Measurements from ENCODE around the gene SLC35G3.
"Not testable (repeated sequence)": the region's sequence is repeated elsewhere in the genome, so short reads cannot be mapped to it uniquely, and the experiment has no call there.

Gene SLC35G3

DNA sequence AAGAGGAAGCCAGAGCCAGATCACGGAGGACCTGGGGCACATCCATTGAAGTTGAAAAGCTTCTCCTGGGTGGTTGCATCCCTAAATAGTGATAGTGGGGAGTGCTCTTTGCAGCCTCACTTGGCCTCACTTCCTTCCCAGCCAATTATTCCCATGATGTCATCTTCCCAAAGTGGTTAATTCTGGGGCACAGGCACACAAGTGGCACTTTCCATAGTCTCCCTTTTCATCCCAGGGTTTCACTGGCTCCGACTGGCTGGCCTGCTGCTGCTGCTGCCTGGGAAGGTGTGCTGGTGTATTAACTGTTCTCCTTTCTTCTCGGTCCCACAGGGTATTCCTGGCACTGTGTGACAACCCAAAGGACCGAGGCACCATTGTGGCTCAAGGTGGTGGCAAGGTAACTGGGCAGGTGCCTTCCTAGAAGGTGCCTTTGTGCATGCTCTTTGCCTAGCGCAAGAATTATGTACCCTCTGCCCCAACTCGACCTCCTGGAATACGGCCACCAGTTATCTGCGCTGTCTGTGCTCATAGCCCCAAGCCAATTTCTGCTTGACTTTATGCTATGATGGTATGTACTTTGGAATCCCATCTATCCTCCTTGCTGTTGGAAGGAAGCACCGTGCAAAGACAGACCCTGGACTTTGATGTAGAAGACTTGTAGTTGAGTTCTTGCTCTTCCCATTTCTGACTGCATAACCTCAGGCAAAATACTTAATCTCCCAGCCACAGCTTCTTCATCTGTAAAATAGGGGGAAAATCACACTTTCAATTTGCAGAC lies 18.4 kb downstream of the SLC35G3 start:
- no peak for TF ChIP-seq Cebpa-rat (IDR thresholded peaks at IDR 0.05)
- H3K36me3 ChIP-seq, result no peaks in the 10 kb centered on the region
- H3K9me3 ChIP-seq (replicated peaks in 1 of 11), result no peaks in the 10 kb centered on the region
- peaks cover 0 to 10% (median 0%) of the 10 kb centered on the region in 10 experiments; a peak in 3 of 20 replicates for H3K4me1 ChIP-seq
- no peaks in the 10 kb centered on the region for H4K20me1 ChIP-seq
- no peak overlapping the region for H3K4me2 ChIP-seq
- no peaks in the 10 kb centered on the region for H3K27me3 ChIP-seq
- no peak overlapping the region for H3K4me3 ChIP-seq
- no peak overlapping the region for H3K9ac ChIP-seq
- H3K27ac ChIP-seq, result no peak overlapping the region

DNA sequence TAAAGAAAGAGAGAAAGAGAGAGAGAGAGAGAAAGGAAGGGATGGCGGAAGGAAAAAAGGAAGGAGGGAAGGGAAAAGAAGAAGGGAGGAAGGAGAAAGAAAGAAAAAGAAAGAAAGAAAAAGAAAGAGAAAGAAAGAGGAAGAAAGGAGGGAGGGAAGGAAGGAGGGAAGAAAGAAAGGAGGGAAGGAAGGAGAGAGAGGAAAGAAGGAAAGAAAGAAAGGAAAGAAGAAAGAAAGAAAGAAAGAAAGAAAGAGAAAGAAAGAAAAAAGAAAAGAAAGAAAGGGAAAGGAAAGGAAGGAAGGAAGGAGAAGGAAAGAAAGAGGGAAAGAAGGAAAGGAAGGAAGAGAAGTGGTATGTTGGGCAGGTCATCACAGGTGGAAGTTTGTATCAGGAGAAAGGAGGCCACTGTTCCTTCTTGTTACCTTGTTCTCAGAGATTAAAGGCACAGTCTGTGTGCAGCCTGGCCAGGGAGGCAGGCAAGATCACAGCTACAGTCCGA lies 19.3 kb downstream of the SLC35G3 start:
- Histone ChIP-seq H3K27ac (no peak overlapping the region), H3K4me3 (no peak overlapping the region), H3K9me3 (replicated peaks in 1 of 11) (no peaks in the 10 kb centered on the region), H3K4me2 (no peak overlapping the region), H3K4me1 (peaks cover 0 to 10% (median 0%) of the 10 kb centered on the region in 10 experiments; a peak in 3 of 20 replicates), H3K9ac (no peak overlapping the region), H3K27me3 (no peaks in the 10 kb centered on the region), H3K36me3 (no peaks in the 10 kb centered on the region), H4K20me1 (no peaks in the 10 kb centered on the region)
- no peak for TF ChIP-seq Cebpa-rat (IDR thresholded peaks at IDR 0.05)

DNA sequence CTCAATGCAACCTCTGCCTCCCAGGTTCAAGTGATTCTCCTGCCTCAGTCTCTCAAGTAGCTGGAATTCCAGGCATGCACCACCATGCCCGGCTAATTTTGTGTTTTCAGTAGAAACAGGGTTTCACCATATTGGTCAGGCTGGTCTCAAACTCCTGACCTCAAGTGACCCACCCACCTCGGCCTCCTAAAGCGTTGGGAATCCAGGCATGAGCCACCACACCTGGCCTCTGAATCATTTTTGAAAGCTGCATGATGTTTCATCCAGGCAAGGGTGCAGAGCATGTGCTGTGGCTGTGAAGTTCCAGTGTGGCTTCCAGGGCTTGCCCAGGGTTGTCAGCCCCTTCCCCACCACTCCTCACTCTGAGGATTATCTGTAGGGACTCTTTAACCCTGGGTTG lies 21.9 kb downstream of the SLC35G3 start:
- not testable (repeated sequence) for H3K9me3 ChIP-seq (replicated peaks in 1 of 11); H3K4me3 ChIP-seq; H3K4me2 ChIP-seq; H3K27ac ChIP-seq; H4K20me1 ChIP-seq; H3K27me3 ChIP-seq; H3K9ac ChIP-seq; H3K36me3 ChIP-seq; H3K4me1 ChIP-seq

DNA sequence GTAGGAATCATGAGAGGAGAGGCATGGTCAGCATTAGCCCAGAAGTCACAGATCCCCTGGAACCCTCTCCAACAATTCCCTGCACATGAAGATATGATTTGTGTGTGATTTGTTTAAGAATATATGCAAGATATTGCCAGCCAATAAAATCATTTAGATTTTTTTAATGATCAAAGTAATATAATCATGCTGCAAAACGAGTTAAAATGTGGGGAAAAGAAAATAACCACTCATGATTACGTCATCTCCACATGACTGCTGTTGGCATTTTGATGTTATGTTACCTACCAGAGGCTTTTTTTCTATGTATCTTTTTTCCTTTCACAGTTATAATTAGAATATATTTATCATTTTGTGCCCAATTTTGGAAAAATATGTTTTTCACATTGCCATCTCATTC lies 22.4 kb downstream of the SLC35G3 start:
- peak overlapping the region in 2 of 11 experiments; percentile 6 to 9; a peak in 1 of 22 replicates for H3K4me2 ChIP-seq
- H4K20me1 ChIP-seq, result no peaks in the 10 kb centered on the region
- no peak overlapping the region for H3K4me3 ChIP-seq
- no peak overlapping the region for H3K27ac ChIP-seq
- no peak for TF ChIP-seq Cebpa-rat (IDR thresholded peaks at IDR 0.05)
- H3K9ac ChIP-seq, result no peak overlapping the region
- H3K9me3 ChIP-seq (replicated peaks in 1 of 11), result no peaks in the 10 kb centered on the region
- H3K4me1 ChIP-seq, result peaks cover 0 to 10% (median 0%) of the 10 kb centered on the region in 10 experiments; a peak in 3 of 20 replicates
- H3K36me3 ChIP-seq, result no peaks in the 10 kb centered on the region
- no peaks in the 10 kb centered on the region for H3K27me3 ChIP-seq

DNA sequence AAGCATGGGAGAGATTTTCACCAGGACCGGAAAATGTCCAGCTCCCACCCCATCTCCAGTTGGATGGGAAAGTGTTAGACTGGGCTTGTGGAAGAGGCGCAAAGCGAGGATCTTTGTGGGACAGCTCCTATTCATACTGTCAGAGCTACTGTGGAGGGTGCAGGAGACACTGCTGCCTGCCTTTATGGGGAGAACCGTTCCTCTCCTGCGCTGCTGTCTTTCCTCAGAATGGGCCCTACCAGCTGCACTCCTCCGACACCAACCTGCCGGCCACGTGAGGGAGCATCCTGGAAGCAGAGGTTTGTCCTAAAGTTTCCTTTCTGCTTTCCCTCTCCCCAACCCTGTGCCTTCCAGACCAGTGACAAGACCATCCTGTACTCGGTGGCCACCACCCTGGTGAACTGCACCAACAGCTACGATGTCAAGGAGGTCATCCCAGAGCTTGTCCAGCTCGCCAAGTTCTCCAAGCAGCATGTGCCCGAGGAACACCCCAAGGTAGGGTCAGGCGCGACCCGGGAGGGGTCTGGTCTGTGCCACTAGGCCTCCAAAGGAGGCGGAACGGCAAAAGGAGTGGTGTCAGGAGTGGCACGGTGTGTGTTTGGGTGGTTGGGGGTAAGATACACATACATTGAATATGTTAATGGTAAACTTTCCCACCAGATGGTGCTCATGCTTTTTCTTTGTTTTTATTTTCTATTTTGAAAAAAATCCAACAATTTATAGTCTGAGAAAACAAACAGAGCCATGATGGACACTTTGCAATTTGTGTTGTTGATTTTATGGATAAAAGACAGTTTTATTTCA lies 23.0 kb downstream of the SLC35G3 start:
- Histone ChIP-seq H3K27ac (no peak overlapping the region), H3K4me2 (peak overlapping the region in 2 of 11 experiments; percentile 6 to 9; a peak in 1 of 22 replicates), H3K4me3 (no peak overlapping the region), H3K9me3 (replicated peaks in 1 of 11) (no peaks in the 10 kb centered on the region), H3K4me1 (peaks cover 0 to 10% (median 0%) of the 10 kb centered on the region in 10 experiments; a peak in 3 of 20 replicates), H3K27me3 (no peaks in the 10 kb centered on the region), H4K20me1 (no peaks in the 10 kb centered on the region), H3K36me3 (no peaks in the 10 kb centered on the region), H3K9ac (no peak overlapping the region)
- no peak for TF ChIP-seq Cebpa-rat (IDR thresholded peaks at IDR 0.05)

DNA sequence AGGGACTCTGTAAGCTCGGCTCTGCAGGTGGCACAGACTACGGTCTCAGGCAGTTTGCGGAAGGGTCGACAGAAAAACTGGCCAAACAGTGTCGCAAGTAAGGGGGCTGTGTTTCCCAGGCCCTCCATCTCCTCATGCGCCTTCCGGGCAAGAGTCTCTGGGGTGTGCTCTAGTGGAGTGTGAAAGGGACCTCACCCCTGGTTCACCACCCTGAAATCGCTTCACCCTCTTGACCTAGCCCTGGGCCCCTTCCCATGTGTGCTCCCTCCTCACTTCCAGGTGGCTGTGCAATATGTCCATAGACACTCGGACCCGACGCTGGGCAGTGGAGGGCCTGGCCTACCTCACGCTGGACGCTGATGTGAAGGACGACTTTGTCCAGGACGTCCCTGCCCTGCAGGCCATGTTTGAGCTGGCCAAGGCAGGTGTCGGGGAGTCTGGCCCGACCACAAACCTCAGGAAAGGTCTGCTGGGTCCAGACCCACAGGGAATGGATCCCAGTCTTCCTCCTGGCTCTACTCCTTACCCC lies 24.3 kb downstream of the SLC35G3 start:
- no peak overlapping the region for H3K4me2 ChIP-seq
- TF ChIP-seq Cebpa-rat (IDR thresholded peaks at IDR 0.05), result no peak
- H3K9ac ChIP-seq, result no peak overlapping the region
- peaks cover 0 to 10% (median 0%) of the 10 kb centered on the region in 10 experiments; a peak in 3 of 20 replicates for H3K4me1 ChIP-seq
- no peaks in the 10 kb centered on the region for H3K9me3 ChIP-seq (replicated peaks in 1 of 11)
- H3K4me3 ChIP-seq, result no peak overlapping the region
- H3K27ac ChIP-seq, result no peak overlapping the region
- H3K36me3 ChIP-seq, result no peaks in the 10 kb centered on the region
- no peaks in the 10 kb centered on the region for H4K20me1 ChIP-seq
- H3K27me3 ChIP-seq, result no peaks in the 10 kb centered on the region

DNA sequence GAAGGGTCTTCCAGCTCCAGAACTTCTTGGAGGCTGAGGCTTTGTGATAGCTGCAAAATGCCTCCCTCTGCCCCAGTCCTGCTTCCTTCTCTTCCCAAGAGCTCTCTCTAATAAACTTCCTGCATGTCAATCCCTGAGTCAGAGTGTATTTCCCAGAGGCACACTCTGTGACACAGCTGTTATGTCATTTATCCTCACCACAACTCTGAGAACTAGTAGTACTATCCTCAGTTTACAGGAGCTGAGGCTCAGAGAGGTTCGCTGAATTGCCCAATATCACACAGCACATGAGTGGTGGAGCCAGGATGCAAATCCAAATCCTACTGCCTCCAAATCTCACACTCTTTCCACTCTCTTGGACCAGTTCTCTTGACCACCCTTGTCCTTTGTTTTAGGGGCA lies 26.5 kb downstream of the SLC35G3 start:
- Histone ChIP-seq H3K4me1 (peaks cover 0 to 10% (median 0%) of the 10 kb centered on the region in 10 experiments; a peak in 3 of 20 replicates), H3K9me3 (replicated peaks in 1 of 11) (no peaks in the 10 kb centered on the region), H3K27ac (no peak overlapping the region), H3K4me3 (no peak overlapping the region), H3K36me3 (no peaks in the 10 kb centered on the region), H3K27me3 (no peaks in the 10 kb centered on the region), H3K4me2 (no peak overlapping the region), H3K9ac (no peak overlapping the region), H4K20me1 (no peaks in the 10 kb centered on the region)
- TF ChIP-seq Cebpa-rat (IDR thresholded peaks at IDR 0.05), result no peak

DNA sequence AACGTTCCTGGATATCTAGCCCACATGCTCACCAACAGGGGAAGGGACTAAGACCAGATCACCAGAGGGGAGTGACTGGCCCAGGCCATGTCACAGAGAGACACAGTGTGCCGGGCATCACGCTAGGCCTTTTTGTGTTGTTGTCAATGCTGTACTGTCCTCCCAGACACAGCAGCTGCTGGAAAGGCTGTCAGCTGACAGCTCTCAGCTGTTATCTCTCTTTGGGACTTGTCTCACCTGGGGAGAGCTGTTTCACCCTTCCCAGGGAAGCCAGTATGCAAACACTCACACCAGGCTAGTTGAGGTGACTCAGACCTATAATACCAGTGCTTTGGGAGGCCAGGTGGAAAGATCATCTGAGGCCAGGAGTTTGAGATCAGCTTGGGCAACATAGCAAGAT lies 27.1 kb downstream of the SLC35G3 start:
- peaks cover 0 to 6% (median 0%) of the 10 kb centered on the region in 10 experiments; a peak in 3 of 20 replicates for H3K4me1 ChIP-seq
- H3K36me3 ChIP-seq, result no peaks in the 10 kb centered on the region
- H3K4me2 ChIP-seq, result no peak overlapping the region
- H3K27ac ChIP-seq, result no peak overlapping the region
- no peak for TF ChIP-seq Cebpa-rat (IDR thresholded peaks at IDR 0.05)
- H4K20me1 ChIP-seq, result no peaks in the 10 kb centered on the region
- H3K9ac ChIP-seq, result no peak overlapping the region
- no peak overlapping the region for H3K4me3 ChIP-seq
- H3K27me3 ChIP-seq, result no peaks in the 10 kb centered on the region
- H3K9me3 ChIP-seq (replicated peaks in 1 of 11), result no peaks in the 10 kb centered on the region

DNA sequence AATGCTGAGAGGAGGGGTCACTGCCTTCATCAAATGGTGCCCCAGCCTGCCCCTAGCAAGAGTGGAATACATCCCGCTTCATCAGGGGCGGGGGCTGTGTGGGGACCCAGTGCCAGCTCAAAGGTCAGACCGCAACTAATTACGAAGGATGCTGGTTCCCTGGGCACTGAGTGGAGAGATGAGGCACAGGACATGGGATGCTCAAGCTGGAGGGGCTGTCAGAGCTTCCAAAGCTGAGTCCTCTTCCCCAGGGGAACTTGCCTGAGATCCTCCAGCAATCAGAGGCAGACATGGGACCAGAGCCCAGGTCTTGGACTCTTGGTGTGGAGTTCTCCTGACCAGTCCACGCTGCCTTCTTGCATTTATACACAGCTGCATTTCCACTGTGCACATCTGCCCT lies 27.7 kb downstream of the SLC35G3 start:
- no peak overlapping the region for H3K9ac ChIP-seq
- peaks cover 0 to 5% (median 0%) of the 10 kb centered on the region in 10 experiments; a peak in 5 of 20 replicates for H3K4me1 ChIP-seq
- no peaks in the 10 kb centered on the region for H3K27me3 ChIP-seq
- H3K27ac ChIP-seq, result no peak overlapping the region
- H3K4me3 ChIP-seq, result no peak overlapping the region
- H3K4me2 ChIP-seq, result no peak overlapping the region
- no peaks in the 10 kb centered on the region for H3K36me3 ChIP-seq
- H4K20me1 ChIP-seq, result no peaks in the 10 kb centered on the region
- H3K9me3 ChIP-seq (replicated peaks in 1 of 11), result no peaks in the 10 kb centered on the region
- no peak for TF ChIP-seq Cebpa-rat (IDR thresholded peaks at IDR 0.05)

Measured in BLaER1 treated with 17β-estradiol and CSF1 and Interleukin-3, amounts not matched to agents 10 nM and 100 nM (cell line).